ENCODE data around the gene PAX3. TPM values are rescaled to one million over a fixed set of nuclear protein-coding genes. Genes with fewer than 3 reads are reported as not detected.
A peak's percentile ranks its signal among the peaks of the same experiment; 100 is the strongest.

Gene PAX3
- total RNA-seq, 1 donor, result not detected

DNA sequence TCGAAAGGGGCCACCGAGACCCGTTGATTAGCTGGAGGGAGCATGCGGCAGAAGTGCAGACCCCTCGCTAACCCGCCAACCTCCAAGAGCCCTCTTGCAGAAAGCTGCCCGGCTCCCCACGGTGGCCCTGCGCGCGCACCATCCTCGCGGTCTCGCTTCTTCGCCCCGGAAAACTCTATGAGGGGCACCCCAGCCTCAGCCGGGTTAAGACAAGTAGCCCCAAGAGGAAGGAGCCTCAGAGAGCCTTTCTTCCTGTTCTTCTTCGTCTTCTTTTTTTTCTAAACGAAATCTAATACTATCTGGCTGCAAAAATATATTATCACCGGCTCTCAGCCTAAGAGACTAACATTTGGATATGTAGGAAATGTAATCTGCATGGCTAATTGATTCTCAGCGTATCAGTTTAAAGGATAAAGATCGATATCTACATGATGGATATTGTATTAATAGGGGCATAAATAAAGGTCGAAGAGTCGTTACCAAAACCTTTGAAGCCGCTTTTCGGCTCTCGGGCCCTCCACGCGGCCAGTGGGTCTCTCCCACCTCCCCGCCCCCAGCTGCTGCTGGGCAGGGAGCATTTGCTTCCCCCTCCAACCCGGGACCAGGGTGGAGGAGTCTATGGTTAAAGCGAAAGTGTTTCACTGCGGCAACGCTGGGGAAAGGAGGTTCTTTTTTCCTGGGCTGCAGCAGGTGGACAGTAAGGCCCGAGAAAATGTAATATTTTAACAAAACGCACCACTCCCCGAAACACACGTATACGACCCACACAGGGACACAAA lies 6.1 kb upstream of the PAX3 start:
- H3K4me1 ChIP-seq (ENCODE audit: insufficient read depth, low read length), result no peaks in the 10 kb centered on the region
- H3K36me3 ChIP-seq (ENCODE audit: insufficient read depth, low read length), result no peaks in the 10 kb centered on the region
- TF ChIP-seq, protein P1, sequence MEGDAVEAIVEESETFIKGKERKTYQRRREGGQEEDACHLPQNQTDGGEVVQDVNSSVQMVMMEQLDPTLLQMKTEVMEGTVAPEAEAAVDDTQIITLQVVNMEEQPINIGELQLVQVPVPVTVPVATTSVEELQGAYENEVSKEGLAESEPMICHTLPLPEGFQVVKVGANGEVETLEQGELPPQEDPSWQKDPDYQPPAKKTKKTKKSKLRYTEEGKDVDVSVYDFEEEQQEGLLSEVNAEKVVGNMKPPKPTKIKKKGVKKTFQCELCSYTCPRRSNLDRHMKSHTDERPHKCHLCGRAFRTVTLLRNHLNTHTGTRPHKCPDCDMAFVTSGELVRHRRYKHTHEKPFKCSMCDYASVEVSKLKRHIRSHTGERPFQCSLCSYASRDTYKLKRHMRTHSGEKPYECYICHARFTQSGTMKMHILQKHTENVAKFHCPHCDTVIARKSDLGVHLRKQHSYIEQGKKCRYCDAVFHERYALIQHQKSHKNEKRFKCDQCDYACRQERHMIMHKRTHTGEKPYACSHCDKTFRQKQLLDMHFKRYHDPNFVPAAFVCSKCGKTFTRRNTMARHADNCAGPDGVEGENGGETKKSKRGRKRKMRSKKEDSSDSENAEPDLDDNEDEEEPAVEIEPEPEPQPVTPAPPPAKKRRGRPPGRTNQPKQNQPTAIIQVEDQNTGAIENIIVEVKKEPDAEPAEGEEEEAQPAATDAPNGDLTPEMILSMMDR (IDR thresholded peaks at IDR 0.05; ENCODE audit: extremely low read depth, low read depth, low read length), result no peak
- DNase-seq (ENCODE audit: insufficient read length, low spot score, missing footprints), result no peak
- no peaks in the 10 kb centered on the region for H4K20me1 ChIP-seq (ENCODE audit: insufficient read depth, low read length)
- no peak overlapping the region for H3K27ac ChIP-seq (ENCODE audit: low read depth, low read length)
- peak overlapping the region; percentile 66 for H3K4me3 ChIP-seq (ENCODE audit: insufficient read depth, low read length)
- H3K9me3 ChIP-seq (ENCODE audit: low read depth, low read length), result no peaks in the 10 kb centered on the region
- H3K4me2 ChIP-seq (ENCODE audit: insufficient read depth, low read length), result peak overlapping the region; percentile 80
- no peaks in the 10 kb centered on the region for H3K79me2 ChIP-seq (ENCODE audit: insufficient read depth, low read length)
- H3K27me3 ChIP-seq (ENCODE audit: insufficient read depth, low read length), result peaks cover 99% of the 10 kb centered on the region
- H2AFZ ChIP-seq (ENCODE audit: low read length), result no peak overlapping the region

DNA sequence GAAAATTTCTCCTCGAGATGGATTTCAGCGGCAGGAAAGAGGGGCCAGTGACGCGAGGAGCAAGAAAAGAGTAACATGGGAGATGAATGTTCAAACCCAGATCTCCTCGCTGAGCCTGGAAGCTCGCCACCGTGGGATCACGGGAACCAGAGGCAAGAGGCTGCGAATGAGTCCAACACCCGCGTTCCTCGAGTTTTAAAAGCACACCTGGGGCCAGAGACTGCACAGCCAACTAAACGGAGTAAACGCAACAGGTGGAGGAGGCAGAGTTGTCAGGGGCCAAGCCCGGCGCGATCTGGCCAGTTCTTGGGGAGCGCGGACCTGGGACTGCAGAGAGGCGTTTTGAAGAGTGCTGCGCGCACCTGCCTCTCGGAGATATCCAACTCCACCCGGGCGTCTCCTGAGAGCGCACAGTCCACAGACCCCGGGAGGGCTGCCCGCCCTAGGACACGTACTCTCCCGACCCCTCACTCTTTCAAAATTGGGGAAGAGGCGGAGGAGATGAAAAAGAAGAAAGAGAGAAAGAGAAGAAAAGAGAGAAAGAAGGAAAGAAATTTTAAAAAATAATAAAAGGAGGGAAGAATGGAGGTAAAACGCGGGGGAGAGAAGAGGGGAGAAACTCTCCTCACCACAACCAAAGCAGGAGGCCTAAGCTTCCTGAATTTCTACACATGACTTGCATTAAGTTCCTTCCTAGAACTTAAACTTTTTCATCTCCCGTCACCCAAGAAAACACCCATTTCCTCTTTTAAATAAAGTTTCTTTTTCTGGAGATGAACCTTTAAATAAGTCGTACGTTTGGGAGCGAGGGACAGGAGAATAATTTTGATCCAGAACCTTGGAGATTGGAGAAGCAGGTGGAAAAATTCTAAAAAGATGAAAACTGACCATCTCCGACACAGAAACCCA lies 5.3 kb upstream of the PAX3 start:
- H4K20me1 ChIP-seq (ENCODE audit: insufficient read depth, low read length), result no peaks in the 10 kb centered on the region
- TF ChIP-seq, protein P1 (IDR thresholded peaks at IDR 0.05; ENCODE audit: extremely low read depth, low read depth, low read length), result no peak

GRCh38 chr2:222303045-222303827 lies 4.4 kb upstream of the PAX3 start:
- no peaks in the 10 kb centered on the region for H3K36me3 ChIP-seq (ENCODE audit: insufficient read depth, low read length)
- peaks cover 100% of the 10 kb centered on the region for H3K27me3 ChIP-seq (ENCODE audit: insufficient read depth, low read length)
- no peak for DNase-seq (ENCODE audit: insufficient read length, low spot score, missing footprints)
- H3K4me2 ChIP-seq (ENCODE audit: insufficient read depth, low read length), result no peak overlapping the region
- no peak overlapping the region for H3K4me3 ChIP-seq (ENCODE audit: insufficient read depth, low read length)
- H3K27ac ChIP-seq (ENCODE audit: low read depth, low read length), result no peak overlapping the region
- H4K20me1 ChIP-seq (ENCODE audit: insufficient read depth, low read length), result no peaks in the 10 kb centered on the region
- H2AFZ ChIP-seq (ENCODE audit: low read length), result no peak overlapping the region
- TF ChIP-seq, protein P1 (IDR thresholded peaks at IDR 0.05; ENCODE audit: extremely low read depth, low read depth, low read length), result no peak
- H3K4me1 ChIP-seq (ENCODE audit: insufficient read depth, low read length), result no peaks in the 10 kb centered on the region
- H3K79me2 ChIP-seq (ENCODE audit: insufficient read depth, low read length), result no peaks in the 10 kb centered on the region
- no peaks in the 10 kb centered on the region for H3K9me3 ChIP-seq (ENCODE audit: low read depth, low read length)

More for the DNA sequence above, 5.3 kb upstream of the PAX3 start:
- Histone ChIP-seq H3K9me3 (ENCODE audit: low read depth, low read length) (no peaks in the 10 kb centered on the region), H3K27me3 (ENCODE audit: insufficient read depth, low read length) (peaks cover 99% of the 10 kb centered on the region), H3K36me3 (ENCODE audit: insufficient read depth, low read length) (no peaks in the 10 kb centered on the region), H2AFZ (ENCODE audit: low read length) (no peak overlapping the region), H3K4me1 (ENCODE audit: insufficient read depth, low read length) (no peaks in the 10 kb centered on the region), H3K4me3 (ENCODE audit: insufficient read depth, low read length) (no peak overlapping the region), H3K79me2 (ENCODE audit: insufficient read depth, low read length) (no peaks in the 10 kb centered on the region), H3K27ac (ENCODE audit: low read depth, low read length) (no peak overlapping the region), H3K4me2 (ENCODE audit: insufficient read depth, low read length) (no peak overlapping the region)
- DNase-seq (ENCODE audit: insufficient read length, low spot score, missing footprints), result no peak

Data from osteoblast (primary cell).